ENCODE data around the gene COL11A1. TPM values are rescaled to one million over a fixed set of nuclear protein-coding genes. Genes with fewer than 3 reads are reported as not detected.
"Not testable (repeated sequence)": the region's sequence is repeated elsewhere in the genome, so short reads cannot be mapped to it uniquely, and the experiment has no call there.

Gene COL11A1
- total RNA-seq, 4 donors from 2014 or later, result 0.26 to 0.53 TPM; not detected in 2

DNA sequence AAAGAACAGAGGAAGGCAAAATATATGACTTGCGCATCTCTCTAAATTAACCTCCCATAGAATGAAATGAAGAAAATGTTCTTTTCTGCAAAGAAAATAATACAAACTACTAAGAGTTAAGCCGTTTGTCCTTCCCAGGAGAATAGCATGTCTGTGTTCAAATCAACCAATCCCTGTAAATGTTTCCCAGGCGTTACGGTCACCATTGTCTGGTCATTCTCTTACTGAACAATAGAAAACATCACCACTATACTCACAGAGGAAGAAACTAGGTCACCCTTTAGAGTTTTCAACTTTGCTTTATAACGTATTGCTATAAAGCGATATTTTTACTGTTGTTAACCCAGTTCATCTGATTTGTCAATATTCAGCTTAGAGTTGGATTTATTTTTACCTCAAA, 34.1 kb downstream of the COL11A1 start:
- Histone ChIP-seq H3K4me3 (no peak overlapping the region), H3K27ac (no peak overlapping the region), H3K36me3 (no peaks in the 10 kb centered on the region), H3K4me1 (no peaks in the 10 kb centered on the region), H3K27me3 (no peaks in the 10 kb centered on the region), H3K9me3 (no peaks in the 10 kb centered on the region)
- ATAC-seq (no peak), DNase-seq (no peak)
- no peak for TF ChIP-seq POLR2A (IDR thresholded peaks at IDR 0.05)
- TF ChIP-seq, protein P1, sequence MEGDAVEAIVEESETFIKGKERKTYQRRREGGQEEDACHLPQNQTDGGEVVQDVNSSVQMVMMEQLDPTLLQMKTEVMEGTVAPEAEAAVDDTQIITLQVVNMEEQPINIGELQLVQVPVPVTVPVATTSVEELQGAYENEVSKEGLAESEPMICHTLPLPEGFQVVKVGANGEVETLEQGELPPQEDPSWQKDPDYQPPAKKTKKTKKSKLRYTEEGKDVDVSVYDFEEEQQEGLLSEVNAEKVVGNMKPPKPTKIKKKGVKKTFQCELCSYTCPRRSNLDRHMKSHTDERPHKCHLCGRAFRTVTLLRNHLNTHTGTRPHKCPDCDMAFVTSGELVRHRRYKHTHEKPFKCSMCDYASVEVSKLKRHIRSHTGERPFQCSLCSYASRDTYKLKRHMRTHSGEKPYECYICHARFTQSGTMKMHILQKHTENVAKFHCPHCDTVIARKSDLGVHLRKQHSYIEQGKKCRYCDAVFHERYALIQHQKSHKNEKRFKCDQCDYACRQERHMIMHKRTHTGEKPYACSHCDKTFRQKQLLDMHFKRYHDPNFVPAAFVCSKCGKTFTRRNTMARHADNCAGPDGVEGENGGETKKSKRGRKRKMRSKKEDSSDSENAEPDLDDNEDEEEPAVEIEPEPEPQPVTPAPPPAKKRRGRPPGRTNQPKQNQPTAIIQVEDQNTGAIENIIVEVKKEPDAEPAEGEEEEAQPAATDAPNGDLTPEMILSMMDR (IDR thresholded peaks at IDR 0.05 in 4 of 5, conservative IDR thresholded peaks at IDR 0.05 in 1 of 5), result no peak
- intact Hi-C loops (cut with DNase I; ENCODE audit: low total_unique reads) (no loop called here), in situ Hi-C loops (cut with MboI; ENCODE audit: low sequenced_read_pairs in 4 of 4) (no loop called here)

DNA sequence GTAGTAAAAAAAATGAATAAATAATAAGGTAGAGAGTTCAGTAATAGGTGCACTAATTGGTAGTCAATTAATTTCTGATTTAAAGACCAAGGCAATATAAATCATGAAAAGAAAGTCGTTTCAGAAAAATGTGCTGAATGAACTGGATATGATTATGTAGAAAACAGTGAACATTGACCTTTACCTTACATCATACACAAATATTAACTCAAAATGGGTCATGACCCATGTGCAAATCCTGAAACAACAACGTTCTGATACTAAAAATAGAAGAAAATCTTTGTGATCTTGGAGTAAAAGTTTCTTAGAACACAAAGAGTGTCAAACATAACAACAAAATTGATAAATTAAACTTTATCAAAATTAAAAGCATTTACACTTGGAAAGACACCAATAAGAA, 39.1 kb downstream of the COL11A1 start:
- ATAC-seq, result no peak
- intact Hi-C loops (cut with DNase I; ENCODE audit: low total_unique reads), result no loop called here

DNA sequence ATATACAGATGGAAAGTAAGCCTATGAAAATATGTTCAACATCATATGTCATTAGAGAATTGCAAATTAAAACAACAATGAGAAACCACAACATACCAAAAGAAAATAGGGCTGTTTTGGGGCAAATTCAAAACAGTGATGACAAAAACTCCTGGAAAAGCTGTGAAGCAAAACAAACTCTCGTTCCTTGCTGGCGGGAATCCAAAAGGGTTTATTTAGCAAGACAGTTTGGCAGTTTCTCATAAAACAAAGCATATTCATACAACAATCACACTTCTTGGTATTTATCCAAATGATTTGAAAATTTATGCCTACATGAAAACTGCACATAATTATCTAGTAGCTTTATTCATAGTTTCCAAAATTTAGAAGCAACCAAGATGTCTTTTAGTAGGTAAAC, 44.4 kb downstream of the COL11A1 start:
- Histone ChIP-seq H3K4me3 (no peak overlapping the region), H3K36me3 (no peaks in the 10 kb centered on the region), H3K27me3 (no peaks in the 10 kb centered on the region), H3K9me3 (no peaks in the 10 kb centered on the region), H3K27ac (no peak overlapping the region), H3K4me1 (no peaks in the 10 kb centered on the region)
- DNase-seq (no peak), ATAC-seq (no peak)
- intact Hi-C loops (cut with DNase I; ENCODE audit: low total_unique reads), result no loop called here
- in situ Hi-C loops (cut with MboI; ENCODE audit: low sequenced_read_pairs in 4 of 4), result no loop called here
- TF ChIP-seq POLR2A (IDR thresholded peaks at IDR 0.05), result no peak
- TF ChIP-seq, protein P1 (IDR thresholded peaks at IDR 0.05 in 4 of 5, conservative IDR thresholded peaks at IDR 0.05 in 1 of 5), result no peak

More for the DNA sequence above, 39.1 kb downstream of the COL11A1 start:
- H3K27me3 ChIP-seq, result no peaks in the 10 kb centered on the region
- in situ Hi-C loops (cut with MboI; ENCODE audit: low sequenced_read_pairs in 4 of 4), result no loop called here
- H3K27ac ChIP-seq, result no peak overlapping the region
- TF ChIP-seq POLR2A (IDR thresholded peaks at IDR 0.05), result no peak
- TF ChIP-seq, protein P1 (IDR thresholded peaks at IDR 0.05 in 4 of 5, conservative IDR thresholded peaks at IDR 0.05 in 1 of 5), result no peak
- H3K4me3 ChIP-seq, result no peak overlapping the region
- no peak for DNase-seq
- H3K4me1 ChIP-seq, result no peaks in the 10 kb centered on the region
- H3K36me3 ChIP-seq, result no peaks in the 10 kb centered on the region
- no peaks in the 10 kb centered on the region for H3K9me3 ChIP-seq

DNA sequence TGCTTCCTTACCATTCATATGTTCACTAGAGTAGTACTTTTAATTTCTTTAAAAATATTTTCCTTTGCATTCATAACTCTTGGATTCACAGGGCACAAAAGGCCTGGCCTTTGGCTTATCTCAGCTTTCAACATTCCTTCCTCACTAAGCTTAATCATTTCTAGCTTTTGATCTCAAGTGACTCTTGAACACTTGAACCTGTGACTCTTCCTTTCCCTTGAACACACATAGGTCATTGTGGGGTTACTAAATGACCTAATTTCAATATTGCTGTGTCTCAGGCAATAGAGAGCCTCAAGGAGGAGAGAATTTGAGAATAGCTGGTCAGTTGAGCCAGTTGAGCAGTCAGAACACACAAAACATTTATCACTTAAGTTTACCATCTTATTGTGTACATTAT, 49.9 kb downstream of the COL11A1 start:
- TF ChIP-seq, protein P1 (IDR thresholded peaks at IDR 0.05 in 4 of 5, conservative IDR thresholded peaks at IDR 0.05 in 1 of 5), result no peak
- no peak for TF ChIP-seq POLR2A (IDR thresholded peaks at IDR 0.05)
- intact Hi-C loops (cut with DNase I; ENCODE audit: low total_unique reads), result no loop called here
- in situ Hi-C loops (cut with MboI; ENCODE audit: low sequenced_read_pairs in 4 of 4), result no loop called here
- no peaks in the 10 kb centered on the region for H3K36me3 ChIP-seq
- no peak overlapping the region for H3K27ac ChIP-seq
- no peak overlapping the region for H3K4me3 ChIP-seq
- no peaks in the 10 kb centered on the region for H3K27me3 ChIP-seq
- no peak for ATAC-seq
- no peaks in the 10 kb centered on the region for H3K9me3 ChIP-seq
- no peaks in the 10 kb centered on the region for H3K4me1 ChIP-seq
- DNase-seq, result no peak

DNA sequence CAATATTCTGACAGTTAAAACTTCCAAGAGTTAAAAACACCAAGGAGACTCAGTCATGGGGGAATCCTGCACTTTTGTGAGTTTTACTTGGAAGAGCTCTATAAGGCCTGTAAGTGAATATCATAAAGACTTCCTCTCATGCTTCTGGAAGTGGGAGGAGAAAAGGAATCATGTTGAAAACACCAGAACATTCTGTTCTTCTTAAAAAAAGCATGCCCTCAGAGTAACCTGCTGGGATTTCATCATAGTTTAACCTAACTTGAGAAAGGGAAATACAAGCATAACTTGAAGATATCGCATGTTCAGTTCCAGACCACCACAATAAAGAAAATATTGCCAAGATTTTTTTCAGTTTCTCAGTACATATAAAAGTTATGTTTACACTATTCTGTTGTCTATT, 51.9 kb downstream of the COL11A1 start:
- in situ Hi-C loops (cut with MboI; ENCODE audit: low sequenced_read_pairs in 4 of 4) (no loop called here), intact Hi-C loops (cut with DNase I; ENCODE audit: low total_unique reads) (no loop called here)
- Histone ChIP-seq H3K27me3 (no peaks in the 10 kb centered on the region), H3K27ac (no peak overlapping the region), H3K9me3 (no peaks in the 10 kb centered on the region), H3K4me1 (no peaks in the 10 kb centered on the region), H3K36me3 (no peaks in the 10 kb centered on the region), H3K4me3 (no peak overlapping the region)
- DNase-seq (no peak), ATAC-seq (no peak)
- no peak for TF ChIP-seq POLR2A (IDR thresholded peaks at IDR 0.05)
- TF ChIP-seq, protein P1 (IDR thresholded peaks at IDR 0.05 in 4 of 5, conservative IDR thresholded peaks at IDR 0.05 in 1 of 5), result no peak

DNA sequence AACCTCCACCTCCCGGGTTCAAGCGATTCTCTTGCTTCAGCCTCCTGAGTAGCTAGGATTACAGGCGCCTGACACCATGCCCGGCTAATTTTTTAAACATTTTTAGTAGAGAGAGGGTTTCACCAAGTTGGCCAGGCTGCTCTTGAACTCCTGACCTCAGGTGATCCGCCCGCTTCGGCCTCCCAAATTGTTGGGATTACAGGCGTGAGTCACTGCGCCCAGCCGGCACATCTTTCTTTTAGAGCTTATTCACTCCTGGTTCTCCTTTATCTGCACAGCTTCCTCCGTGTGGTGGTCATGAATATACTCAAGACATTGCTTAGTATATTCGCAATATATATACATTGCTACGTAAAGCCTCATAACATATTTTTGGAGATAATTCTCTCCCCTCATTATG, 80.2 kb downstream of the COL11A1 start:
- ATAC-seq, result not testable (repeated sequence)

More for the DNA sequence above, 80.2 kb downstream of the COL11A1 start:
- in situ Hi-C loops (cut with MboI; ENCODE audit: low sequenced_read_pairs in 4 of 4); H3K36me3 ChIP-seq; H3K9me3 ChIP-seq; H3K4me1 ChIP-seq; H3K27me3 ChIP-seq; DNase-seq; H3K4me3 ChIP-seq; H3K27ac ChIP-seq; intact Hi-C loops (cut with DNase I; ENCODE audit: low total_unique reads): not testable (repeated sequence)

Measured in gastrocnemius medialis (tissue), 4 donors.